H1 (cell line): Measurements from ENCODE around the gene CAMK2D. TPM values are rescaled to one million over a fixed set of nuclear protein-coding genes. Genes with fewer than 3 reads are reported as not detected.

Source experiments
- CTCF ChIA-PET: fragments of 300-600 bp; sonication (Branson Sonifier 250); formaldehyde crosslinking; loops from one replicate; lab custom pipeline; 2021; ENCODE audit not compliant: partially characterized antibody; lab: Charles Lee
- POLR2A ChIA-PET: fragments of 300-600 bp; sonication (Branson Sonifier 250); formaldehyde crosslinking; loops from one replicate; lab custom pipeline; 2021; ENCODE audit warnings: inconsistent platforms; ENCODE audit not compliant: partially characterized antibody; lab: Charles Lee
- DNase-seq, 2 experiments: peaks; one replicate each; pipeline versions ENCODE4 v3.0.0 to v3.0.0-alpha.2; 2010 to 2022; ENCODE audit warnings: low spot score in 2 of 2, low read depth in 1 of 2, mixed read lengths in 1 of 2
- FAIRE-seq: peaks from 2 replicates; lab custom pipeline; 2011; peaks lifted over from hg19 to GRCh38; lab: Jason Lieb, UNC
- H2AFZ ChIP-seq: 2 replicates; pipeline ENCODE4 v1.8.1; 2012; ENCODE audit warnings: low read length, inconsistent platforms
- H2AK5ac ChIP-seq: 2 replicates; pipeline ENCODE4 v1.6.1; 2013; ENCODE audit warnings: low read depth, low read length
- H2BK120ac ChIP-seq: replicated peaks from 2 replicates; pipeline ENCODE3; 2013; ENCODE audit warnings: low read depth, low read length, inconsistent platforms
- H2BK12ac ChIP-seq: 2 replicates; pipeline ENCODE4 v1.6.1; 2013; ENCODE audit warnings: low read depth, low read length
- H2BK15ac ChIP-seq: 2 replicates; pipeline ENCODE4 v1.6.1; 2013; ENCODE audit warnings: low read length
- H2BK20ac ChIP-seq: 2 replicates; pipeline ENCODE4 v1.6.1; 2013; ENCODE audit warnings: low read length
- H2BK5ac ChIP-seq: 2 replicates; pipeline ENCODE4 v1.6.1; 2013; ENCODE audit warnings: low read depth, low read length
- H3K14ac ChIP-seq: 2 replicates; pipeline ENCODE4 v1.6.1; 2013; ENCODE audit warnings: inconsistent platforms; ENCODE audit not compliant: insufficient read length
- H3K18ac ChIP-seq: 2 replicates; pipeline ENCODE4 v1.6.1; 2013; ENCODE audit warnings: low read length; ENCODE audit errors: extremely low read depth
- H3K23ac ChIP-seq: 2 replicates; pipeline ENCODE4 v1.6.1; 2013; ENCODE audit warnings: inconsistent platforms; ENCODE audit not compliant: insufficient read length
- H3K23me2 ChIP-seq: 2 replicates; pipeline ENCODE4 v1.6.1; 2013; ENCODE audit warnings: low read depth, low read length
- H3K27ac ChIP-seq: 2 replicates; pipeline ENCODE4 v1.6.1; 2011; ENCODE audit warnings: low read depth, low read length, inconsistent platforms
- H3K27me3 ChIP-seq, 4 experiments: replicated peaks in 1 of 4; 1 replicate in 1 of 4; 2 replicates in 3 of 4; pipeline versions ENCODE4 v1.6.1 to v1.8.1; 2011 to 2013; ENCODE audit warnings: low read length in 3 of 4, mild to moderate bottlenecking in 3 of 4, inconsistent platforms in 2 of 4, mixed read lengths in 2 of 4, moderate library complexity in 1 of 4; ENCODE audit not compliant: control insufficient read depth in 3 of 4, insufficient read depth in 3 of 4; ENCODE audit errors: extremely low read depth in 1 of 4
- H3K36me3 ChIP-seq, 4 experiments: 2 replicates each; pipeline versions ENCODE4 v1.6.1 to v1.8.1; 2011 to 2013; ENCODE audit warnings: mild to moderate bottlenecking in 4 of 4, low read length in 3 of 4, moderate library complexity in 2 of 4, control low read depth in 1 of 4, inconsistent platforms in 1 of 4; ENCODE audit not compliant: insufficient read depth in 4 of 4, control insufficient read depth in 2 of 4
- H3K4ac ChIP-seq: replicated peaks from 2 replicates; pipeline ENCODE3; 2013; ENCODE audit warnings: low read length, low read depth, mixed read lengths, inconsistent platforms; ENCODE audit not compliant: insufficient read length
- H3K4me1 ChIP-seq, 4 experiments: replicated peaks in 1 of 4; 1 replicate in 1 of 4; 2 replicates in 3 of 4; pipeline versions ENCODE4 v1.6.1 to v1.8.1; 2011 to 2013; ENCODE audit warnings: low read length in 3 of 4, inconsistent platforms in 2 of 4, mixed read lengths in 1 of 4; ENCODE audit not compliant: insufficient read depth in 4 of 4, control insufficient read depth in 3 of 4
- H3K4me2 ChIP-seq, 2 experiments: 2 replicates each; pipeline versions ENCODE4 v1.6.1 to v1.8.1; 2011 to 2013; ENCODE audit warnings: low read depth in 2 of 2, low read length in 2 of 2, control low read depth in 1 of 2, inconsistent platforms in 1 of 2, mild to moderate bottlenecking in 1 of 2; ENCODE audit not compliant: insufficient read depth in 1 of 2
- H3K4me3 ChIP-seq, 4 experiments: fragments of 200-600, 300-600 bp in 1 of 4; sonication (generic), shearing (Covaris generic), sonication (Bioruptor Twin) in 1 of 4; 2 replicates each; pipeline versions ENCODE4 v1.5.1 to v1.8.1; 2011 to 2016; ENCODE audit warnings: low read length in 4 of 4, low read depth in 3 of 4, control low read depth in 2 of 4, inconsistent platforms in 2 of 4, mild to moderate bottlenecking in 2 of 4, mixed read lengths in 1 of 4, moderate library complexity in 1 of 4; ENCODE audit not compliant: insufficient read depth in 2 of 4; ENCODE audit errors: extremely low read depth in 1 of 4
- H3K56ac ChIP-seq: replicated peaks from 2 replicates; pipeline ENCODE3; 2013; ENCODE audit warnings: low read depth, mild to moderate bottlenecking, mixed read lengths, low read length, inconsistent platforms; ENCODE audit not compliant: insufficient read length
- H3K79me1 ChIP-seq: 2 replicates; pipeline ENCODE4 v1.6.1; 2013; ENCODE audit warnings: low read depth, low read length, control low read depth
- H3K79me2 ChIP-seq, 2 experiments: 2 replicates each; pipeline versions ENCODE4 v1.6.1 to v1.8.1; 2012 to 2013; ENCODE audit warnings: low read length in 2 of 2, mild to moderate bottlenecking in 2 of 2, inconsistent platforms in 1 of 2; ENCODE audit not compliant: insufficient read depth in 2 of 2, control insufficient read depth in 1 of 2
- H3K9ac ChIP-seq, 4 experiments: replicated peaks in 1 of 4; 1 replicate in 1 of 4; 2 replicates in 3 of 4; pipeline versions ENCODE4 v1.6.1 to v1.8.1; 2011 to 2013; ENCODE audit warnings: low read depth in 3 of 4, low read length in 3 of 4, control low read depth in 2 of 4, mild to moderate bottlenecking in 2 of 4, moderate library complexity in 2 of 4, inconsistent platforms in 1 of 4; ENCODE audit errors: extremely low read depth in 1 of 4
- H3K9me3 ChIP-seq, 2 experiments: 2 replicates each; pipeline versions ENCODE4 v1.6.1 to v1.8.1; 2012 to 2013; ENCODE audit warnings: mild to moderate bottlenecking in 2 of 2, moderate library complexity in 2 of 2, control low read depth in 1 of 2, inconsistent platforms in 1 of 2, low read depth in 1 of 2, low read length in 1 of 2, mixed read lengths in 1 of 2; ENCODE audit not compliant: insufficient read depth in 2 of 2
- H4K20me1 ChIP-seq, 2 experiments: replicated peaks in 1 of 2; 2 replicates each; pipeline versions ENCODE3 to v1.8.1; 2011 to 2013; ENCODE audit warnings: inconsistent platforms in 2 of 2, low read length in 2 of 2, mild to moderate bottlenecking in 1 of 2; ENCODE audit not compliant: insufficient read depth in 2 of 2, control insufficient read depth in 1 of 2
- H4K5ac ChIP-seq: 2 replicates; pipeline ENCODE4 v1.6.1; 2013; ENCODE audit warnings: low read length, low read depth, mixed read lengths, inconsistent platforms; ENCODE audit not compliant: insufficient read length
- H4K8ac ChIP-seq: 2 replicates; pipeline ENCODE4 v1.8.0; 2013; ENCODE audit warnings: mild to moderate bottlenecking, moderate library complexity, low read length, inconsistent platforms; ENCODE audit not compliant: insufficient read depth; ENCODE audit errors: extremely low read depth
- H4K91ac ChIP-seq: replicated peaks from 2 replicates; pipeline ENCODE3; 2013; ENCODE audit warnings: low read length, mixed read lengths, inconsistent platforms; ENCODE audit not compliant: insufficient read length
- EP300 ChIP-seq, 2 experiments: IDR thresholded peaks; 1 replicate in 1 of 2; 2 replicates in 1 of 2; pipeline ENCODE4 v1.6.1; 2011 to 2012; ENCODE audit warnings: low read depth in 2 of 2, low read length in 2 of 2, mild to moderate bottlenecking in 2 of 2, borderline replicate concordance in 1 of 2, inconsistent platforms in 1 of 2, moderate library complexity in 1 of 2
- GABPA ChIP-seq: IDR thresholded peaks from 2 replicates; pipeline ENCODE4 v1.6.1; 2011; ENCODE audit warnings: mild to moderate bottlenecking, low read length, moderate library complexity, borderline replicate concordance; ENCODE audit not compliant: insufficient read depth
- RAD21 ChIP-seq, 2 experiments: IDR thresholded peaks in 1 of 2; conservative IDR thresholded peaks in 1 of 2; 2 replicates each; pipeline ENCODE4 v1.6.1; 2011; ENCODE audit warnings: low read depth in 2 of 2, low read length in 2 of 2, improper control_type of control experiment in 1 of 2, inconsistent platforms in 1 of 2, mild to moderate bottlenecking in 1 of 2, moderate library complexity in 1 of 2
- RFX5 ChIP-seq: IDR thresholded peaks from 2 replicates; pipeline ENCODE4 v1.6.1; 2011; ENCODE audit warnings: low read depth, low read length, improper control_type of control experiment, borderline replicate concordance
- WGBS, 2 experiments: shearing (Covaris generic) in 1 of 2; methylation state at CpG; one replicate each; pipeline versions ENCODE4 v1.1.6 to v1.1.7; 2013 to 2015; ENCODE audit warnings: low lambda C conversion rate in 2 of 2, mixed read lengths in 2 of 2, inconsistent platforms in 1 of 2, low coverage in 1 of 2, missing lambda C conversion rate in 1 of 2; ENCODE audit not compliant: insufficient replicate concordance in 2 of 2, insufficient coverage in 1 of 2, insufficient read length in 1 of 2; ENCODE audit errors: extremely low coverage in 1 of 2, missing lambda C conversion rate in 1 of 2; 5-methylcytosine and 5-hydroxymethylcytosine counted together
- polyA plus RNA-seq, 7 experiments: library from polyadenylated mRNA; depleted of rRNA in 3 of 7; stranded (reverse) in 5 of 7; unstranded in 2 of 7; fragments of >200 nt in 5 of 7; fragments of 200-250 nt in 2 of 7; gene quantifications; 1 replicate in 5 of 7; 2 replicates in 1 of 7; 4 replicates in 1 of 7; pipeline versions ENCODE4 v1.2.1 to v1.2.3, GENCODE V29; 2011 to 2013; ENCODE audit warnings: missing spikeins in 2 of 7, mixed read lengths in 2 of 7
- total RNA-seq: library from RNA; stranded (reverse); fragmentation: NEBNext Ultra II Directional; extraction: Animal tissue kit (Norgen Biotek cat#: 25700); gene quantifications from 2 replicates; pipeline ENCODE4 v1.2.1, GENCODE V29; 2021

Gene CAMK2D
- total and polyA plus RNA-seq, 2 of the 8 experiments (the other 6 are each of a cell fraction or from before 2014, with no cell fraction given): 3.2 to 7.0 TPM

DNA sequence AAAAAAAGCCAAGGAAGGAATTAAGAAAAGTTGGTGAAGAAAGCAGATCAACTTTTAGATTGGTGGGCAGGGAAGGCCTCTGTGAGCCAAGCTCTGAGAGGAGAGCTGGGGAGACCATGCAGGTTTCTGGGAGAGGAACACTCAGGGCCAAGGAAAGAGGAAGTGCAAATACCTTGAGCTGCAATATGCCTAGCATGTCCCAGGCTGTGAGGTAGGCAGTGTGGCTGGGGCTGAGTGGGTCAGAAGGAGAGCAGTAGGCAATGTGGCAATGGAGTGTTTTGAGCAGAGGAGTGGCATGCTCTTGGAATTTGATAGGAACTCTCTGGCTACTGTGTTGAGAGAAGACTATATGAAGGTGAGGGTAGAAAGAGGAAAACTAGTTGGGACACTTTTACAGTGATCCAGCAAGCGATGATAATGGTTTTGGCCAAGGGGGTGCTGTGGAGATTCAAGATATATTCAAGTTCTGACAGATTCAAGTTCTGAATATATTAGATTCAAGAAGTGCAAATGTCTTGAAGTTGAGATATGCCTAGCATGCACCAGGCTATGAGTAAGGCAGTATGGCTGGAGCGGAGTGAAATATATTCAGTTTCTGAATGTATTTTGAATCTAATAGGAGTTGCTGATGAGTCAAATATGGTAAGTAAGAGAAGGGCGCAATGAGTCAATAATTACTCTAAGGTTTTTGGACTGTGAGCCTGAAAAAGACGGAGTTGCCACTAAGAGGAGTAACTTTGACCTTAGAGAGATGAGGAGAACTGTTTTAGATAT, 172.5 kb downstream of the CAMK2D start:
- no peak overlapping the region for H2AFZ ChIP-seq
- H3K4me3 ChIP-seq: no peak overlapping the region
- H3K4me1 ChIP-seq: peaks cover 0 to 4% (median under 1%) of the 10 kb centered on the region in 4 experiments; a peak in 3 of 7 replicates
- WGBS, 2 experiments: 93% methylated on average over 4 of the region's 4 CpGs; no CpG with 5 or more reads in 1 of the 2 experiments
- H4K91ac ChIP-seq: no peak overlapping the region
- H3K14ac ChIP-seq: no peak overlapping the region
- DNase-seq (no peak), FAIRE-seq (no peak)
- H3K56ac ChIP-seq: no peak overlapping the region
- H3K27me3 ChIP-seq: no peaks in the 10 kb centered on the region
- no peak overlapping the region for H3K27ac ChIP-seq
- H2BK15ac ChIP-seq: 0 out of 2 replicates have a peak overlapping the region, but pooled peaks have one; percentile 67
- no peaks in the 10 kb centered on the region for H3K36me3 ChIP-seq
- no peak overlapping the region for H2BK20ac ChIP-seq
- ChIA-PET POLR2A (no interaction called here), CTCF (no interaction called here)
- no peaks in the 10 kb centered on the region for H3K79me1 ChIP-seq
- H2BK120ac ChIP-seq: no peak overlapping the region
- no peak overlapping the region for H4K8ac ChIP-seq
- H3K4ac ChIP-seq: no peak overlapping the region
- no peak overlapping the region for H3K18ac ChIP-seq
- H3K79me2 ChIP-seq: no peaks in the 10 kb centered on the region
- H3K9ac ChIP-seq: no peak overlapping the region
- no peaks in the 10 kb centered on the region for H3K9me3 ChIP-seq
- H3K4me2 ChIP-seq: no peak overlapping the region
- no peak overlapping the region for H3K23ac ChIP-seq
- H4K5ac ChIP-seq: no peak overlapping the region
- no peaks in the 10 kb centered on the region for H3K23me2 ChIP-seq
- H4K20me1 ChIP-seq: no peaks in the 10 kb centered on the region
- no peak overlapping the region for H2AK5ac ChIP-seq
- no peak overlapping the region for H2BK12ac ChIP-seq
- no peak overlapping the region for H2BK5ac ChIP-seq
- TF ChIP-seq GABPA: no peak
- no peak for TF ChIP-seq RFX5
- TF ChIP-seq RAD21 (IDR thresholded peaks at IDR 0.05 in 1 of 2, conservative IDR thresholded peaks at IDR 0.05 in 1 of 2; ENCODE audit: low read depth in 2 of 2, low read length in 2 of 2): no peak
- TF ChIP-seq EP300 (IDR thresholded peaks at IDR 0.05; ENCODE audit: borderline replicate concordance in 1 of 2, low read depth in 2 of 2, low read length in 2 of 2): no peak
